Right forelimb (tissue), 1 donor: ENCODE measurements around the gene RASAL2.

Experiments
- DNase-seq: peaks from one replicate; pipeline ENCODE4 v3.0.0-alpha.2; 2018

Gene RASAL2

GRCh38 chr1:178093951-178094738 lies at the start of gene RASAL2:
TSS of gene RASAL2 (plus strand) at chr1:178094104. CDS start at chr1:178094493, 389 bp downstream.
- DNase-seq = peak; percentile 81

DNA sequence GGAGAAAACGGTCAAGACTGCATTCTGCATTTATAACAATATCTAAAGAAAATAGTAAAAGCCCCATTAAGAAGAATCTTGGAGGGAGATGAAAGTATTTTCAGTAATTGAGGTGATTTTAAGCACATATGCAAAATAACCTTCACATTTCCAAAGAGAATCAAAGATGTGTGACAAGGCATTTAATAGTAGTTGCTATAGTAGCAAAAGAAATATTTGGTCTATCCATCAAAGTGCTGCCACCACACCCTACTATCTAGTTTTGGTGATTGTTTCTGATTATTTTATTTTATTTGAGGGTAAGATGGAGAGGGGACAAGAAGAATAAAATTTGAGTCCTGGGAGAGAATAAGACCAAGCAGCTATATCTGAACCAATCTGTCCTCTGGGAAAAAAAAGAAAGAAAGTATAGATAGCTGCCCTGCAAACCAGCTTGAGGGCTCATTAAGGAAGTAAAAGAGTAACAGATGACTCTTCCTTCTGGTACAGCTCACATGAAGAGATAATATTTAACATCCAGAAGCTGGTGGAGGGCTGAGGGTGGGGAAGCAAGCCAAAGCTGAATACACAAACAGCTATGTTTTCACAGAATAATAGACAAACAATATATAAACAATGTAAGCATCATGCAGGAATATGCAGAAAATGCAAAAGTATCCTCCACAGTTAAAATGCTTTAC lies 47.2 kb upstream of the RASAL2 start:
- DNase-seq = no peak

- no peak for DNase-seq
Observed at GRCh38 chr1:178047403-178048093, 46.4 kb upstream of the RASAL2 start.

- DNase-seq = no peak
Observed at GRCh38 chr1:178048426-178048825, 45.5 kb upstream of the RASAL2 start.

- DNase-seq = no peak
Observed at GRCh38 chr1:178048883-178049282, 45.0 kb upstream of the RASAL2 start.

- DNase-seq = no peak
Observed at GRCh38 chr1:178050084-178050483, 43.8 kb upstream of the RASAL2 start.

DNA sequence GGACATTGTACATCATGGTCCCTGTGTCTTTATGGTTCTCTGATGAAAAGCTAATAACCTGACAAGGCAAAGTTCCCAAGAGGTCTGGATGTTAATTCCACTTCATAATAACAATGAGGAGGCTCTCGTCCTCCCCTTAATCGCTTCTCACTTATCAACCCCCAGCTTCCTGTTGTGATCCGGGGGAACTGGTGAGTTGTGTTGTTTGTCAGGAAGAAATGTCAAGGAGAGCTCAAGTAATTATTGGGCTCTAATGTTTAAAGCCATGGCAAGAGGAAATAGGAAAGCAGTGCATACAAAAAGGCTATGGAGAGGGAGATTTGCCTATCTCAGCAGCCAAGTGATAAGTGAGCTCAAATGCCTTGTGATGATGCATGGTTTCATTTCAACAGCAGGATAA lies 42.8 kb upstream of the RASAL2 start:
- no peak for DNase-seq

- no peak for DNase-seq
Observed at GRCh38 chr1:178052650-178053461, 41.0 kb upstream of the RASAL2 start.

- no peak for DNase-seq
Observed at GRCh38 chr1:178055093-178055492, 38.8 kb upstream of the RASAL2 start.

- DNase-seq = no peak
Observed at GRCh38 chr1:178055779-178056471, 38.0 kb upstream of the RASAL2 start.

- DNase-seq = no peak
Observed at GRCh38 chr1:178057141-178057765, 36.7 kb upstream of the RASAL2 start.

DNA sequence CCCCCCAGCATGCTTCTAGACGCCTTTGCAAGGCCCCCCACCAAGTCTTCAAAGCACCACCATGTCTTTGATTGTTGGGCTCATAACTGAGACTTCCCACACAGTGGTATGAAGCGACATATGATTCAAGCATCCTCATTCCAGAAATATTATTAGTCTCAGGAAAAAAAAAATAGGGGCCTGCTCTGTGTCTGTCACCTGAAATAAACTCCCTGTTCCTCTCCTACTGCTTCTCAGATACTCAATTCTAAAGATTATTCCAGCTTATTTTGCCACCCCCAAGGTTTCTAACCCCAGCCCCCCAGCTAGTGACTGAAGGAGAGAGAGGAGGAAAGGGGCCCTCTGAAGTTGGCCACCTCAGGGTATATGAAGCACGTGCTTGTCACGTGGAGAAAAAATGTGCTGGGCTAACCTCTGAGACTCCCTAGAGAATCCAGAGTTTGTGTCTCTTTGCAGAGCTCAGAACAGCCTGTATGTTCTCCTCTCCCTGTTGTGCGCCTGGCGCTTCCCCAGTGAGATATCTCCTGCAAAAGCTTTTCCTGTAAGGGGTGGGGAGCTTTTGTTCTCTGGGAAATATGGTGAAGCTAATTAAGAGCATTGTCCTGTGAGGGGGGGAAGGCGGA lies 35.9 kb upstream of the RASAL2 start:
- DNase-seq = no peak

- DNase-seq = no peak
Observed at GRCh38 chr1:178060789-178061556, 32.9 kb upstream of the RASAL2 start.

DNA sequence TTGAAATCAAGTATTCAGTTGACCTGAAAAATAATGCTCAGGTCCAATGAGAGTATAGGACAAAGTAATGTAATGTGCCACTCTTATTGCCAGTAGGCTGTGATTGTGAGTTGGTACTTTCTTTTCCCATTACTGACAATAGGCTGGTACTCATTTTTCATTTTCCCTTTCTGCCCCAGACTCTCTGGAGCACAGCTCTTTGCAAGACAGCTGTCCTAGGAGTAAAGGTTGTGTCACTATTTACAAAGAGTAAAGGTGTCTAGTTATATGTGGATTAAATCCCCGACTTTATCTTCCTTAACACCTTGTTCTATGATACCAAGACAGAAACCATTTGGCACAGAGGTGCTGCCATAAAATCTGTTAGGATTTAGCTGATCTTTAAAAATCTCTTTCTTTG lies 32.3 kb upstream of the RASAL2 start:
- DNase-seq = no peak

GRCh38 chr1:178064191-178064821 lies 29.6 kb upstream of the RASAL2 start:
- DNase-seq = no peak

- DNase-seq = no peak
Observed at GRCh38 chr1:178065250-178065649, 28.7 kb upstream of the RASAL2 start.

DNA sequence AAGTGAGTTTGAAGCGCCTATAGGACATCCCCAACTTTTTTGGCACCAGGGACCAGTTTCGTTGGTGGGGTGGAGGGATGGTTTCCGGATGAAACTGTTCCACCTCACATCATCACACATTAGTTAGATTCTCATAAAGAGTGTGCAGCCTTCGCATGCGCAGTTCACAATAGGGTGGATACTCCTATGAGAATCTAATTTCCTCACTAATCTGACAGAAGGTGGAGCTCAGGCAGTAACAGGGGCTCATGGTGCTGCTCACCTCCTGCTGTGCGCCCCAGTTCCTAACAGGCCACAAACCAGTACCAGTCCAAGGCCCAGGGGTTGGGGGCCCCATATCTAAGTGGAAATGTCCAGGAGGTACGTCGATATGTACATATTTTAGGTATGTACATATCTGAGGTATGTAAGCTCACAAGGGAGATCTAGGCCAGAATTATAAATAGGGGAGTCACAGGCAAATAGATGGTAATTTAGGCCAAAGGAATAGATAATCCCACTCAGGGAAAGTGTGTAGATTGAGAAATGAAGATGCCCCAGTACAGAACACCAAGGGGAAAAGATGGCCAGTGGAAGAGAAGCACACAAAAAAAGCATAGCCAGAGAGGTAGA lies 27.5 kb upstream of the RASAL2 start:
- no peak for DNase-seq

DNA sequence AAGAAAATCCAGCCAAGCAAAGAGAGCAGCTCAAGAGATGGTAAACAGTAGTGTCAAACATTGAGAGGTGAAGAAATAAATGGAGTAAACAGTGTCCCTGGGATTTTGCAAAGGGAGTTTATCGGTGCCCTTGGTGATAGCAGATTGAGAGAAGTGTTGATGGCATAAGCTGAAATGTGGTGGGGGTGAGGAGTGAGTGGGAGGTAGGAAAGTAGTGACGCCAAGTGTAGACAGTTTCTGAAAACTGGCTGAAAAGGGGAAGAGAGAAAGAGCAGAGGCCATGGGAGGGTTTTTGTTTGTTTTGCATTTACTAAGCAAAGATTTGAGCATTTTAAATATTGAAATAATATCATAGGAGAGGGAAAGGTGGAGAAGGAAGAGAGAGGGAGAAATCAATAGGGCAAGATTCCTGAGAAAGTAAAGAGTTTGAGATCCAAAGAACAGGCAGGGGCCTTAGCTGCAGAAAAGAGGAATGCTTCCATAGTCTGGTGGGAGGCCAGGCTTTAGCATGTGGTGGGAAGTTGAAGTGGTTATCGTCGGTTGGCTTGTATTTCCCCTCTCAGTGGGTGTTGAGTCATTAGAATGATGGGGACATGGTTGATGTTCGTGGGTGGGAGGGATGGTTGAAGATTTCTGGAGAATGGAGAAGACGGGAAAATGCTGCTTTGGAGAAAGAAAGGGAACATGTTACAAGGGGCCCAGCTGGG lies 26.8 kb upstream of the RASAL2 start:
- no peak for DNase-seq

- no peak for DNase-seq
Observed at GRCh38 chr1:178071811-178072210, 22.1 kb upstream of the RASAL2 start.
